K562 (cell line): Measurements from ENCODE around the gene IL12RB2. TPM values are rescaled to one million over a fixed set of nuclear protein-coding genes. Genes with fewer than 3 reads are reported as not detected.

Experiments used
- ATAC-seq: fragments of 200-7000 bp; cut with Tn5 transposase; 3 replicates; pipeline ENCODE4 v1.9.1; 2020; ENCODE audit warnings: moderate library complexity
- BruUV-seq: library from RNA; stranded (reverse); fragments of 400-500 nt; replicated peaks from 2 replicates; lab custom pipeline; 2021; lab: Mats Ljungman, UMichigan
- CTCF ChIA-PET: fragments of 300-600 bp; formaldehyde crosslinking; extraction: SDS; loops from one replicate; lab custom pipeline; 2021; ENCODE audit warnings: low intra/inter-chr PET ratio; lab: Yijun Ruan, JAX
- POLR2A ChIA-PET: fragments of 300-600, 350-650 bp; sonication (Branson Sonifier 250); formaldehyde crosslinking; extraction: SDS; loops from one replicate; lab custom pipeline; 2021; ENCODE audit warnings: antibody characterized with exemption, inconsistent platforms; lab: Yijun Ruan, JAX
- DNase-seq, 4 experiments: peaks; one replicate each; pipeline versions ENCODE4 v3.0.0 to v3.0.0-alpha.2; 2011 to 2018; ENCODE audit warnings: low spot score in 3 of 4, mixed read lengths in 3 of 4; ENCODE audit errors: extremely low read depth in 1 of 4
- FAIRE-seq: peaks from 2 replicates; lab custom pipeline; 2011; peaks lifted over from hg19 to GRCh38; lab: Jason Lieb, UNC
- H2AFZ ChIP-seq: 2 replicates; pipeline ENCODE4 v1.6.0; 2011; ENCODE audit warnings: low read depth, low read length, control low read depth, inconsistent platforms
- H3K27ac ChIP-seq: fragments of 200-600 bp; 3 replicates; pipeline ENCODE4 v1.8.0; 2011; ENCODE audit warnings: low read depth, mild to moderate bottlenecking, control low read depth, inconsistent platforms, low read length, moderate library complexity, mixed read lengths; ENCODE audit errors: extremely low read depth
- H3K27me3 ChIP-seq, 2 experiments: fragments of 300-600 bp in 1 of 2; 2 replicates in 1 of 2; 3 replicates in 1 of 2; pipeline versions ENCODE4 v1.6.0 to v1.8.0; 2011; ENCODE audit warnings: inconsistent platforms in 2 of 2, low read length in 2 of 2, mild to moderate bottlenecking in 1 of 2, mixed read lengths in 1 of 2, moderate library complexity in 1 of 2; ENCODE audit not compliant: control insufficient read depth in 2 of 2, insufficient read depth in 2 of 2
- H3K36me3 ChIP-seq: fragments of 300-600 bp; 3 replicates; pipeline ENCODE4 v1.8.0; 2011; ENCODE audit warnings: mild to moderate bottlenecking, low read length, inconsistent platforms; ENCODE audit not compliant: control insufficient read depth, insufficient read depth
- H3K4me1 ChIP-seq, 2 experiments: fragments of 200-600 bp in 1 of 2; replicated peaks in 1 of 2; 2 replicates in 1 of 2; 3 replicates in 1 of 2; pipeline versions ENCODE4 v1.5.1 to v1.8.0; 2011; ENCODE audit warnings: inconsistent platforms in 2 of 2, low read length in 2 of 2, mild to moderate bottlenecking in 1 of 2, mixed read lengths in 1 of 2, moderate library complexity in 1 of 2; ENCODE audit not compliant: control insufficient read depth in 2 of 2, insufficient read depth in 2 of 2
- H3K4me2 ChIP-seq: 2 replicates; pipeline ENCODE4 v1.6.1; 2011; ENCODE audit warnings: low read length, control low read depth, inconsistent platforms, mixed read lengths; ENCODE audit not compliant: insufficient read depth
- H3K4me3 ChIP-seq: fragments of 200-600 bp; sonication (generic), shearing (Covaris generic); 2 replicates; pipeline ENCODE4 v1.5.1; 2016; ENCODE audit warnings: control low read depth, inconsistent platforms
- H3K79me2 ChIP-seq: fragments of 200-600 bp; 3 replicates; pipeline ENCODE4 v1.8.0; 2011; ENCODE audit warnings: low read length, inconsistent platforms; ENCODE audit not compliant: control insufficient read depth, insufficient read depth
- H3K9ac ChIP-seq, 2 experiments: 2 replicates each; pipeline versions ENCODE4 v1.6.0 to v1.6.1; 2011; ENCODE audit warnings: low read depth in 2 of 2, low read length in 2 of 2, control low read depth in 1 of 2, inconsistent platforms in 1 of 2, mild to moderate bottlenecking in 1 of 2, mixed read lengths in 1 of 2; ENCODE audit not compliant: insufficient read depth in 1 of 2
- H3K9me1 ChIP-seq: one replicate; pipeline ENCODE4 v1.6.0; 2011; ENCODE audit warnings: inconsistent platforms, mild to moderate bottlenecking, low read length, moderate library complexity; ENCODE audit not compliant: control insufficient read depth, insufficient read depth
- H3K9me3 ChIP-seq: replicated peaks from 2 replicates; pipeline ENCODE4 v1.5.1; 2011; ENCODE audit warnings: low read depth, low read length, inconsistent platforms; ENCODE audit not compliant: control insufficient read depth, insufficient read depth
- H4K20me1 ChIP-seq: replicated peaks from 2 replicates; pipeline ENCODE4 v1.6.1; 2011; ENCODE audit warnings: low read length, inconsistent platforms, mixed read lengths; ENCODE audit not compliant: control insufficient read depth, insufficient read depth
- ADNP ChIP-seq: fragments of 200-800 bp; sonication (Bioruptor generic); IDR thresholded peaks from 2 replicates; pipeline ENCODE4 v1.6.1; 2016; ENCODE audit warnings: missing genetic modification characterization, missing compliant biosample characterization
- ATF3 ChIP-seq, 2 experiments: fragments of 450-650 bp in 1 of 2; sonication (generic) in 1 of 2; formaldehyde crosslinking in 1 of 2; IDR thresholded peaks in 1 of 2; conservative IDR thresholded peaks in 1 of 2; 2 replicates each; pipeline versions ENCODE4 v1.6.1 to v1.8.1; 2016 to 2023; ENCODE audit warnings: mild to moderate bottlenecking in 2 of 2, moderate library complexity in 2 of 2, inconsistent platforms in 1 of 2, missing genetic modification reagents in 1 of 2
- CEBPG ChIP-seq, 3 experiments: fragments of 200-800 bp in 1 of 3; sonication (Bioruptor generic) in 1 of 3; sonication (generic) in 1 of 3; formaldehyde crosslinking in 1 of 3; IDR thresholded peaks in 2 of 3; conservative IDR thresholded peaks in 1 of 3; 2 replicates each; pipeline versions ENCODE4 v1.6.1 to v1.8.0; 2016 to 2022; ENCODE audit warnings: missing compliant biosample characterization in 2 of 3, missing genetic modification characterization in 2 of 3, mild to moderate bottlenecking in 1 of 3, missing genetic modification reagents in 1 of 3
- ETS2 ChIP-seq: IDR thresholded peaks from 2 replicates; pipeline ENCODE4 v1.6.1; 2016; ENCODE audit warnings: borderline replicate concordance, missing genetic modification characterization, mild to moderate bottlenecking, moderate library complexity, missing compliant biosample characterization; ENCODE audit not compliant: poor library complexity, severe bottlenecking
- ETV6 ChIP-seq, 3 experiments: fragments of 150-350 bp in 1 of 3; sonication (generic) in 1 of 3; formaldehyde crosslinking in 1 of 3; IDR thresholded peaks; 2 replicates each; pipeline versions ENCODE4 v1.6.1 to v1.8.0; 2014 to 2022; ENCODE audit warnings: borderline replicate concordance in 2 of 3, low read depth in 2 of 3, antibody characterized with exemption in 1 of 3, low read length in 1 of 3, mild to moderate bottlenecking in 1 of 3, missing genetic modification reagents in 1 of 3
- HNRNPLL ChIP-seq: fragments of 200-400 bp; formaldehyde crosslinking; IDR thresholded peaks from 2 replicates; pipeline ENCODE4 v1.6.1; 2017; ENCODE audit warnings: low read length, low read depth, mild to moderate bottlenecking; ENCODE audit not compliant: poor library complexity, severe bottlenecking
- MTF1 ChIP-seq: fragments of 250-450 bp; sonication (Bioruptor Pico); IDR thresholded peaks from 2 replicates; pipeline ENCODE4 v1.9.0; 2021; ENCODE audit warnings: moderate library complexity, mild to moderate bottlenecking, inconsistent platforms, borderline replicate concordance
- NCOA2 ChIP-seq, 2 experiments: fragments of 450-650 bp; IDR thresholded peaks; 2 replicates each; pipeline ENCODE4 v1.6.1; 2018; ENCODE audit warnings: mild to moderate bottlenecking in 2 of 2, moderate library complexity in 1 of 2; ENCODE audit not compliant: partially characterized antibody in 2 of 2
- NELFE ChIP-seq: IDR thresholded peaks from 2 replicates; pipeline ENCODE4 v1.6.1; 2011; ENCODE audit warnings: mild to moderate bottlenecking; ENCODE audit not compliant: insufficient read depth, insufficient read length
- PHB2 ChIP-seq: fragments of 450-650 bp; IDR thresholded peaks from 2 replicates; pipeline ENCODE4 v1.6.1; 2017; ENCODE audit warnings: low read depth
- POLR2AphosphoS5 ChIP-seq: IDR thresholded peaks from 2 replicates; pipeline ENCODE4 v1.6.1; 2011; ENCODE audit warnings: mild to moderate bottlenecking, low read depth, low read length, moderate library complexity; ENCODE audit not compliant: control insufficient read depth, insufficient read depth
- SP1 ChIP-seq: sonication (generic); formaldehyde crosslinking; IDR thresholded peaks from 2 replicates; pipeline ENCODE4 v1.8.1; 2022; ENCODE audit warnings: mild to moderate bottlenecking, missing genetic modification reagents
- TRIM28 ChIP-seq: fragments of 450-650 bp; IDR thresholded peaks from 2 replicates; pipeline ENCODE4 v1.6.1; 2017
- U2AF2 ChIP-seq: fragments of 200-400 bp; formaldehyde crosslinking; optimal IDR thresholded peaks from 2 replicates; pipeline ENCODE3; 2017; ENCODE audit warnings: low read depth, mild to moderate bottlenecking, low read length
- ZNF12 ChIP-seq: sonication (generic); formaldehyde crosslinking; IDR thresholded peaks from 2 replicates; pipeline ENCODE4 v1.4.0; 2020; ENCODE audit warnings: mild to moderate bottlenecking, missing genetic modification reagents
- ZNF217 ChIP-seq: sonication (generic); formaldehyde crosslinking; IDR thresholded peaks from 2 replicates; pipeline ENCODE4 v1.8.0; 2022; ENCODE audit warnings: mild to moderate bottlenecking, missing genetic modification reagents
- ZNF3 ChIP-seq: fragments of 250-450 bp; sonication (Bioruptor Pico); IDR thresholded peaks from 2 replicates; pipeline ENCODE4 v1.5.0; 2021; ENCODE audit warnings: mild to moderate bottlenecking, moderate library complexity
- ZNF431 ChIP-seq: sonication (generic); formaldehyde crosslinking; IDR thresholded peaks from 2 replicates; pipeline ENCODE4 v1.8.0; 2022; ENCODE audit warnings: mild to moderate bottlenecking, missing genetic modification reagents
- WGBS: fragments of 100-300 bp; shearing (Covaris generic); methylation state at CpG from one replicate; pipeline ENCODE4 v1.1.6; 2016; ENCODE audit warnings: low coverage, mixed read lengths; ENCODE audit not compliant: insufficient coverage; ENCODE audit errors: missing lambda C conversion rate; 5-methylcytosine and 5-hydroxymethylcytosine counted together
- in situ Hi-C: fragments of 300-500 bp; cut with MboI; formaldehyde crosslinking; loops from 4 replicates; pipeline ENCODE4 v1.15.0; 2018; ENCODE audit warnings: inconsistent platforms, mixed read lengths
- intact Hi-C: fragments of 100-400 bp; cut with micrococcal nuclease; formaldehyde crosslinking; loops from 2 replicates; pipeline ENCODE4 v1.14.2; 2022
- polyA plus RNA-seq, 8 experiments: library from polyadenylated mRNA; depleted of rRNA in 4 of 8; stranded (reverse) in 5 of 8; unstranded in 3 of 8; fragments of >200 nt; fragmentation: Nextera tagmentation in 2 of 8; fragmentation: Illumina TruSeq in 1 of 8; extraction: Ambion mirVana in 2 of 8; extraction: Trizol in 1 of 8; gene quantifications; 2 replicates each; pipeline versions ENCODE4 v1.2.1 to v1.2.3, GENCODE V29; 2011 to 2014; ENCODE audit warnings: inconsistent platforms in 1 of 8, missing spikeins in 1 of 8
- total RNA-seq, 7 experiments: library from RNA; depleted of rRNA in 6 of 7; stranded (reverse); fragments of >200 nt in 6 of 7; fragmentation: Illumina TruSeq in 2 of 7; extraction: Trizol in 2 of 7; gene quantifications; 2 replicates each; pipeline versions ENCODE4 v1.2.1 to v1.2.3, GENCODE V29; 2011 to 2021; ENCODE audit warnings: low replicate concordance in 1 of 7
- TF ChIP-seq, protein P1 (sequence below): fragments of 250-450 bp; sonication (Bioruptor Pico); IDR thresholded peaks from 2 replicates; pipeline ENCODE4 v1.8.0; 2021; ENCODE audit warnings: moderate library complexity, mild to moderate bottlenecking, inconsistent platforms
- TF ChIP-seq, protein P2 (sequence below): sonication (generic); formaldehyde crosslinking; IDR thresholded peaks from 2 replicates; pipeline ENCODE4 v1.8.0; 2022; ENCODE audit warnings: mild to moderate bottlenecking, missing genetic modification reagents

Gene IL12RB2
- total and polyA plus RNA-seq, 9 of the 15 experiments (the other 6 are each of a cell fraction or from before 2014, with no cell fraction given), result 0.39 to 3.3 (median 1.9) TPM

DNA sequence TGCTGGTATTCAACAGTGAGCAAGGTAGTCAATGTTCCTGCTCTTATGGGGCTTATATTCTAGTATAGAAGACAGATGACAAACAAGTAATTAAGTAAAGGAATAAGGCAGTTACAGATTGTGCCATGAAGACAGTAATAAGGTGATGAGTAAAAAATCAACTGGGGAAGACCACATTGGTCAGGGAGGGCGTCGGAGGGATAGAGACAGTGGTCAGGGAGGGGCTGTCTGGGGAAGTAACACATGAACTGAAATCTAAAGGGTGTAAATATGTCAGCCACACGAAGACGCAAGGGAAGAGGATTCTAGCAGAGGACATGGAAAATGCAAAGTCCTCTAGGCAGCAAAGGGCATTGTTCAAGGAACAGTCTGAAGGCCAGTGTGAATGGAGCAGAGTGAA lies 10.1 kb downstream of the IL12RB2 start:
- Histone ChIP-seq H3K9me3 (no peaks in the 10 kb centered on the region), H3K27ac (no peak overlapping the region), H3K4me1 (no peaks in the 10 kb centered on the region), H3K4me3 (no peak overlapping the region), H2AFZ (no peak overlapping the region), H3K36me3 (no peaks in the 10 kb centered on the region), H3K79me2 (no peaks in the 10 kb centered on the region), H3K9me1 (no peaks in the 10 kb centered on the region), H3K9ac (no peak overlapping the region), H4K20me1 (no peaks in the 10 kb centered on the region), H3K27me3 (no peaks in the 10 kb centered on the region), H3K4me2 (no peak overlapping the region)
- ATAC-seq (no peak), DNase-seq (no peak), FAIRE-seq (no peak)
- TF ChIP-seq ATF3 (IDR thresholded peaks at IDR 0.05), result no peak
- no peak for TF ChIP-seq ATF3 (CRISPR knock-in tag; conservative IDR thresholded peaks at IDR 0.05)
- TF ChIP-seq HNRNPLL, result no peak
- TF ChIP-seq ZNF217 (CRISPR knock-in tag), result no peak
- no peak for TF ChIP-seq TRIM28
- TF ChIP-seq NCOA2 (IDR thresholded peaks at IDR 0.05; ENCODE audit: partially characterized antibody in 2 of 2), result no peak
- no peak for TF ChIP-seq CEBPG (CRISPR knock-in tag; IDR thresholded peaks at IDR 0.05)
- TF ChIP-seq CEBPG (tag; conservative IDR thresholded peaks at IDR 0.05 in 1 of 2, IDR thresholded peaks at IDR 0.05 in 1 of 2), result no peak
- TF ChIP-seq ZNF3 (CRISPR knock-in tag), result no peak
- TF ChIP-seq ZNF431 (CRISPR knock-in tag), result no peak
- no peak for TF ChIP-seq ETS2
- TF ChIP-seq ETV6 (IDR thresholded peaks at IDR 0.05; ENCODE audit: borderline replicate concordance in 1 of 2, low read depth in 2 of 2, low read length in 1 of 2), result no peak
- TF ChIP-seq ETV6 (CRISPR knock-in tag; IDR thresholded peaks at IDR 0.05; ENCODE audit: borderline replicate concordance), result no peak
- TF ChIP-seq PHB2, result no peak
- TF ChIP-seq SP1 (CRISPR knock-in tag), result no peak
- TF ChIP-seq, protein P1, sequence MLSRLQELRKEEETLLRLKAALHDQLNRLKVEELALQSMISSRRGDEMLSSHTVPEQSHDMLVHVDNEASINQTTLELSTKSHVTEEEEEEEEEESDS, result no peak
- no peak for TF ChIP-seq ADNP (tag)
- TF ChIP-seq, protein P2, sequence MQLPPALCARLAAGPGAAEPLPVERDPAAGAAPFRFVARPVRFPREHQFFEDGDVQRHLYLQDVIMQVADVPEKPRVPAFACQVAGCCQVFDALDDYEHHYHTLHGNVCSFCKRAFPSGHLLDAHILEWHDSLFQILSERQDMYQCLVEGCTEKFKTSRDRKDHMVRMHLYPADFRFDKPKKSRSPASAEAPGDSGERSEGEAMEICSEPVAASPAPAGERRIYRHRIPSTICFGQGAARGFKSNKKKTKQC (CRISPR knock-in tag), result no peak
- no peak for TF ChIP-seq POLR2AphosphoS5
- TF ChIP-seq U2AF2, result no peak
- TF ChIP-seq ZNF12 (CRISPR knock-in tag), result no peak
- TF ChIP-seq MTF1, result no peak
- TF ChIP-seq NELFE, result no peak
- ChIA-PET CTCF (no interaction called here), POLR2A (no interaction called here)
- WGBS, result 8% methylated on average over 4 of the region's 4 CpGs
- intact Hi-C loops (no loop called here), in situ Hi-C loops (no loop called here)
- no TSS peak for BruUV-seq
